PC-9 (cell line): Measurements from ENCODE around the gene C1orf159. TPM values are rescaled to one million over a fixed set of nuclear protein-coding genes. Genes with fewer than 3 reads are reported as not detected.
A peak's percentile ranks its signal among the peaks of the same experiment; 100 is the strongest.
"Not testable (repeated sequence)": the region's sequence is repeated elsewhere in the genome, so short reads cannot be mapped to it uniquely, and the experiment has no call there.

Experiments used
- BruUV-seq: library from RNA; stranded (reverse); fragments of 400-500 nt; replicated peaks from 2 replicates; lab custom pipeline; 2021; lab: Mats Ljungman, UMichigan
- CTCF ChIA-PET: fragments of 300-600 bp; sonication (Branson Sonifier 250); formaldehyde crosslinking; loops from one replicate; lab custom pipeline; 2022; ENCODE audit warnings: antibody characterized with exemption; lab: Charles Lee
- POLR2A ChIA-PET: fragments of 300-600 bp; sonication (Branson Sonifier 250); formaldehyde crosslinking; loops from one replicate; lab custom pipeline; 2022; ENCODE audit warnings: antibody characterized with exemption; ENCODE audit not compliant: unreplicated experiment; lab: Charles Lee
- DNase-seq, 2 experiments: peaks; one replicate each; pipeline versions ENCODE4 v3.0.0 to v3.0.0-alpha.2; 2015 to 2022; ENCODE audit warnings: mixed read lengths in 1 of 2
- H2AFZ ChIP-seq: fragments of 200-600 bp; sonication (generic); 2 replicates; pipeline ENCODE4 v1.8.1; 2017; ENCODE audit warnings: antibody characterized with exemption
- H3F3A ChIP-seq: fragments of 200-600 bp; sonication (generic); 2 replicates; pipeline ENCODE4 v1.8.1; 2017; ENCODE audit warnings: antibody characterized with exemption, mild to moderate bottlenecking, low read depth; ENCODE audit not compliant: insufficient read depth
- H3K27ac ChIP-seq: fragments of 200-600 bp; sonication (generic); 2 replicates; pipeline ENCODE4 v1.6.1; 2016; ENCODE audit warnings: mixed run types
- H3K27me3 ChIP-seq: fragments of 200-600 bp; sonication (generic); 2 replicates; pipeline ENCODE4 v1.6.1; 2016; ENCODE audit warnings: low read depth, mixed run types; ENCODE audit not compliant: insufficient read depth
- H3K36me3 ChIP-seq: fragments of 200-600 bp; sonication (generic); 2 replicates; pipeline ENCODE4 v1.6.1; 2016; ENCODE audit warnings: low read depth, mixed run types
- H3K4me1 ChIP-seq: fragments of 200-600 bp; sonication (generic); replicated peaks from 2 replicates; pipeline ENCODE4 v1.6.1; 2016; ENCODE audit warnings: mixed run types; ENCODE audit not compliant: insufficient read depth
- H3K4me2 ChIP-seq: fragments of 200-600 bp; sonication (generic); 2 replicates; pipeline ENCODE4 v1.6.1; 2017; ENCODE audit warnings: mixed run types
- H3K4me3 ChIP-seq: fragments of 200-600 bp; sonication (generic); 2 replicates; pipeline ENCODE4 v1.6.1; 2016; ENCODE audit warnings: mixed run types
- H3K79me2 ChIP-seq: fragments of 200-600 bp; sonication (generic); 2 replicates; pipeline ENCODE4 v1.6.1; 2017; ENCODE audit warnings: low read depth, mixed run types
- H3K9me2 ChIP-seq: fragments of 200-600 bp; sonication (generic); 2 replicates; pipeline ENCODE4 v1.8.1; 2017; ENCODE audit warnings: mild to moderate bottlenecking; ENCODE audit not compliant: insufficient read depth
- H3K9me3 ChIP-seq: fragments of 200-600 bp; sonication (generic); 2 replicates; pipeline ENCODE4 v1.8.1; 2016; ENCODE audit warnings: low read depth; ENCODE audit not compliant: insufficient read depth
- H4K20me1 ChIP-seq: fragments of 200-600 bp; sonication (generic); 2 replicates; pipeline ENCODE4 v1.8.1; 2017; ENCODE audit not compliant: insufficient read depth
- EZH2 ChIP-seq: fragments of 200-600 bp; sonication (generic); IDR thresholded peaks from 2 replicates; pipeline ENCODE4 v1.8.0; 2017; ENCODE audit warnings: antibody characterized with exemption, low read depth
- intact Hi-C: fragments of 100-400 bp; cut with micrococcal nuclease; formaldehyde crosslinking; loops from one replicate; pipeline ENCODE4 v1.10.0; 2022; ENCODE audit not compliant: unreplicated experiment
- total RNA-seq: library from RNA; stranded (reverse); gene quantifications from 2 replicates; pipeline ENCODE4 v1.2.3, GENCODE V29; 2021
- TF ChIP-seq, protein P1 (sequence below): fragments of 200-600 bp; sonication (generic); conservative IDR thresholded peaks from 2 replicates; pipeline ENCODE4 v1.6.1; 2017; ENCODE audit warnings: mixed run types, antibody characterized with exemption, mild to moderate bottlenecking, moderate library complexity

The C1orf159 gene
- total RNA-seq, 1 experiment from 2014 or later = 31.1 TPM

DNA sequence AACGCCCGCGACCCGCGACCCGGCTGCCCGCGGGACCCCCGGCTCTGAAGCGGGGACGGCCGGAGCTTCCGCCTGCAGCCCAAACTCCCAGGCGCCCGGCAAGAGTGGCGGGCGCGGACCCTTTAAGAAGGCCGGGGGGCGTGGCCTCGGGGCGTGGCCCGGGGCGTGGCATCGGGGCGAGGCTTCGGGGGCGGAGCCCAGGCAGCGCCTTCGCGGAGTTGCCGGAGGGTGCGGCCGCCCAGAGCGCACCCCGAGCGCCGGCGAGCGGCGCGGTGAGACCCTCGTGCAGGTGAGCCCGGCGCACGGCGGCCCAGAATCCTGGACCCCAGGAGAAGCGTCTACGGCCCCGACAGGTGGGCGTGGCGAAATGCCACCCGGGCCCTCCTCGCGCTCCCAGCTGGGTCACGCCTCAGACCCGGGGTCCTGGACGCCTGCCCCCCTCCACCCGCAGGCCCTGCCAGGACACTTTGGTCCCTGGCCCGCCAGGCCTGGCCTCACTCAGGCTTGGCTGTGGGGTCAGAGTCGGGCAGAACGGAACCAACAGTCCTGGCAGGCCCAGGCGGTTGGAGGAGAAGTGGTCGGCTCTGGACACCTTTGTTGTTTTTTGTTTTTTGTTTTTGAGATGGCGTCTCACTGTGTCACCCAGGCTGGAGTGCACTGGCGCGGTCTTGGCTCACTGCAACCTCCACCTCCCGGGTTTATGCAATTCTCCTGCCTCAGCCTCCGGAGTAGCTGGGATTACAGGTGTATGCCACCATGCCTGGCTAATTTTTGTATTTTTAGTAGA is 56.2 kb downstream of the C1orf159 start:
- intact Hi-C loops = no loop called here
- Histone ChIP-seq H3F3A (peaks cover 35% of the 10 kb centered on the region), H3K36me3 (no peaks in the 10 kb centered on the region), H3K4me3 (peak overlapping the region; percentile 79), H3K27me3 (no peaks in the 10 kb centered on the region), H3K27ac (no peak overlapping the region), H4K20me1 (no peaks in the 10 kb centered on the region; the same call in 1 of the 2 replicates), H3K9me2 (no peaks in the 10 kb centered on the region), H2AFZ (peak overlapping the region; percentile 82), H3K4me1 (peaks cover 37% of the 10 kb centered on the region), H3K4me2 (peak overlapping the region; percentile 96), H3K9me3 (no peaks in the 10 kb centered on the region), H3K79me2 (no peaks in the 10 kb centered on the region)
- ChIA-PET CTCF (no interaction called here), POLR2A (no interaction called here)
- DNase-seq = peak; percentile 72 to 91
- TSS peak; percentile 46 for BruUV-seq
- TF ChIP-seq, protein P1, sequence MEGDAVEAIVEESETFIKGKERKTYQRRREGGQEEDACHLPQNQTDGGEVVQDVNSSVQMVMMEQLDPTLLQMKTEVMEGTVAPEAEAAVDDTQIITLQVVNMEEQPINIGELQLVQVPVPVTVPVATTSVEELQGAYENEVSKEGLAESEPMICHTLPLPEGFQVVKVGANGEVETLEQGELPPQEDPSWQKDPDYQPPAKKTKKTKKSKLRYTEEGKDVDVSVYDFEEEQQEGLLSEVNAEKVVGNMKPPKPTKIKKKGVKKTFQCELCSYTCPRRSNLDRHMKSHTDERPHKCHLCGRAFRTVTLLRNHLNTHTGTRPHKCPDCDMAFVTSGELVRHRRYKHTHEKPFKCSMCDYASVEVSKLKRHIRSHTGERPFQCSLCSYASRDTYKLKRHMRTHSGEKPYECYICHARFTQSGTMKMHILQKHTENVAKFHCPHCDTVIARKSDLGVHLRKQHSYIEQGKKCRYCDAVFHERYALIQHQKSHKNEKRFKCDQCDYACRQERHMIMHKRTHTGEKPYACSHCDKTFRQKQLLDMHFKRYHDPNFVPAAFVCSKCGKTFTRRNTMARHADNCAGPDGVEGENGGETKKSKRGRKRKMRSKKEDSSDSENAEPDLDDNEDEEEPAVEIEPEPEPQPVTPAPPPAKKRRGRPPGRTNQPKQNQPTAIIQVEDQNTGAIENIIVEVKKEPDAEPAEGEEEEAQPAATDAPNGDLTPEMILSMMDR = no peak
- TF ChIP-seq EZH2 = no peak

DNA sequence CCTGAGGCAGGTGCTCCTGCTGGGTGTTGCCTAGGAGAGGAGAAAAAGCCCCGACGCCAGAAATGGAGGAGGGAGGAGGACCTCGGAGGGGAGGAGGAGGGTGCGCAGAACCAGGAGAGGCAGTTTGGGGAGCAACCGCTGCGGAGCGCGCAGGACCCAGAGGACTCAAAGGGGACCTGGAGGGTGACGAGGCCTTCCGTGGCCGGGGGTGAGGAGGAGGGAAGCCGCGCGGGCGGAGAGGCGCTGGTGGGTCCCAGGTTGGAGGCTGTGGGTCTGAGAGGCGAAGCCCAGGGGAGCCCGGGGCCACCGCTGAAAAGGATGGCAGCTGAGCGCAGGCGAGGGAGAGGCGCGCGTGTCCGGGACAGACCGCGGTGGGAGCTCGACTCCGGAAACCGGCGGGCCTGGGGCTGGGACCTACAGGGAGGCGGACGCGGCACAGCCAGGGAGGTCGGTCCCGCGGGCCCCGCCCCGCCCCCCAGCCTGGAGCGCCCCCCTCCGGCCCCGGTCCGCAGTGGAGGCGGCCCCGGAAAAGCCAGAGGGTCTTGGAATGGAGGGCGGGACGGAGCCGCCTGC is 56.9 kb downstream of the C1orf159 start:
- Histone ChIP-seq H3K27me3 (no peaks in the 10 kb centered on the region), H3K4me3 (peak overlapping the region; percentile 79), H4K20me1 (no peaks in the 10 kb centered on the region; the same call in 1 of the 2 replicates), H3K4me2 (peak overlapping the region; percentile 96), H3K9me2 (no peaks in the 10 kb centered on the region), H3F3A (peaks cover 29% of the 10 kb centered on the region; the same call in 1 of the 2 replicates), H3K36me3 (no peaks in the 10 kb centered on the region), H2AFZ (peak overlapping the region; percentile 82), H3K27ac (no peak overlapping the region), H3K9me3 (no peaks in the 10 kb centered on the region), H3K79me2 (no peaks in the 10 kb centered on the region), H3K4me1 (peaks cover 33% of the 10 kb centered on the region)
- intact Hi-C loops = no loop called here
- peak in 1 of 2 experiments; percentile 34 for DNase-seq
- BruUV-seq = no TSS peak
- CTCF ChIA-PET = interaction anchor here (0.6 to 0.7 kb wide), 2 partner anchors 21 to 45 kb away, joined by 3 to 4 read pairs; no protein-coding TSS in a partner anchor
- POLR2A ChIA-PET = no interaction called here
- no peak for TF ChIP-seq EZH2
- TF ChIP-seq, protein P1 = no peak; the same call in 1 of the 2 replicates

DNA sequence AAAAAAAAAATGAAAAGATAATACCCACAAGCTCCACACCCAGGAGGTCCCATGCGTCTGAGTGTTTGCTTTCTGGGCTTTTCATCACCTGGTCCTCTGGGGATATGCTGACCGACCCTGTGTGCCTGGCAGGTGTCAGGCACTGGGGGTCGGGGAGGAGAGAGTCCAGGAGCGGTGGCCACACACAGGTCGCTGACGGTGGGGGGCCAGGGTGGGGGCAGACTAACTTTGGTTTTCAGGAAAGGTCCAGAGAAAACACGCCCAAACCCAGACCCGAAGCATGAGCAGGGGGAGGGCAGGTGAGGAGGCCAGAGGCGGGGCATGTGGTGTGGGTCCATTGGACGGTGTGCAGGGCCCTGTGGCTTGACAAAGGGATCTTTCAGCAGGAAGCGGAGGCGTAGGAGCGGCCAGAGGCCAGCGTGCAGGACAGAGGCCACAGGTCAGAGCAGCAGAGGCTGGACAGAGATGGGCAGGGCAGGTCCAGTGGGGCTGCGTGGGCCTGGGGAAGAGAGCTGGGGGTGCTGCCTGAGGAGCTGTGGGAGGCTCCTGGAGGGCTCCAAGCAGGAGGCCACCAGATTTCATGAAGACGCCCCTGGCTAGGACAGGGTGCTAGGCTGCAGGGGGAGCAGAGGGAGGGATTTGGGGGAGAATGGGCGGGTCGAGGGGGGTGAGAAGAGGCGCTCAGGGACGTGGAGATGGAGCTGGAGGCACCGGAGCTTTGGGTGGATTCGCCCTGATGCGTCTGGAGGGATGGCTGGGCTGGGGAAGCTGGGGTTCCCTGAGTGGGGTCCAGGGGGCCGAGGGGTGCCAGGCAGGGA is 57.6 kb downstream of the C1orf159 start:
- Histone ChIP-seq H3K36me3 (no peaks in the 10 kb centered on the region), H3K27me3 (no peaks in the 10 kb centered on the region), H3K27ac (no peak overlapping the region), H3K4me1 (peaks cover 25% of the 10 kb centered on the region), H3K9me3 (no peaks in the 10 kb centered on the region), H3F3A (peaks cover 25% of the 10 kb centered on the region; the same call in 1 of the 2 replicates), H3K79me2 (no peaks in the 10 kb centered on the region), H3K9me2 (no peaks in the 10 kb centered on the region), H3K4me2 (peak overlapping the region; percentile 96), H4K20me1 (no peaks in the 10 kb centered on the region; the same call in 1 of the 2 replicates), H3K4me3 (peak overlapping the region; percentile 79), H2AFZ (no peak overlapping the region; the same call in 1 of the 2 replicates)
- POLR2A ChIA-PET = no interaction called here
- intact Hi-C loops = no loop called here
- BruUV-seq = no TSS peak
- CTCF ChIA-PET = interaction anchor here (0.6 to 0.7 kb wide), 2 partner anchors 21 to 44 kb away, joined by 3 to 4 read pairs; no protein-coding TSS in a partner anchor
- TF ChIP-seq, protein P1 = no peak
- no peak for TF ChIP-seq EZH2
- DNase-seq = peak in 1 of 2 experiments; percentile 53

DNA sequence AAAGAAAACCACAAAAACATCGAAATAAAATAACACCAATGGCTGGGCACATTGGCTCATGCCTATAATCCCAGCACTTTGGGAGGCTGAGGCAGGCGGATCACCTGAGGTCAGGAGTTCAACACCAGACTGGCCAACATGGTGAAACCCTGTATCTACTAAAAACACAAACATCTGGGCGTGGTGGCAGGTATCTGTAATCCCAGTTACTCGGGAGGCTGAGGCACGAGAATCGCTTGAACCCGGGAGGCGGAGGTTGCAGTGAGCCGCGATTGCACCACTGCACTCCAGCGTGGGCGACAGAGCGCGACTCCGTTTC is 58.2 kb downstream of the C1orf159 start:
- POLR2A ChIA-PET, intact Hi-C loops, H3K79me2 ChIP-seq, H3K4me3 ChIP-seq, H3K9me3 ChIP-seq, H3K27ac ChIP-seq, H2AFZ ChIP-seq, BruUV-seq, H3K27me3 ChIP-seq, CTCF ChIA-PET, H3K9me2 ChIP-seq, DNase-seq, H4K20me1 ChIP-seq, H3K4me2 ChIP-seq, H3K36me3 ChIP-seq: not testable (repeated sequence)
- H3F3A ChIP-seq = peaks cover 21% of the 10 kb centered on the region; the same call in 1 of the 2 replicates
- peaks cover 20% of the 10 kb centered on the region for H3K4me1 ChIP-seq
